ENCODE measurements around the gene TOLLIP. TPM values are rescaled to one million over a fixed set of nuclear protein-coding genes. Genes with fewer than 3 reads are reported as not detected.

Gene TOLLIP
- total RNA-seq, 4 donors from 2014 or later = 53.0 to 106 (median 63.6) TPM

GRCh38 chr11:1234771-1235305 lies 74.6 kb downstream of the TOLLIP start:
- 82% methylated on average over 14 of the region's 23 CpGs; no CpG with 5 or more reads in 1 of the 2 donors for WGBS, 2 donors
- no peaks in the 10 kb centered on the region for H3K9me3 ChIP-seq
- H3K27ac ChIP-seq = no peak overlapping the region
- DNase-seq = no peak
- no peak overlapping the region for H3K4me3 ChIP-seq
- intact Hi-C loops (cut with DNase I) = no loop called here
- no peaks in the 10 kb centered on the region for H3K36me3 ChIP-seq
- H3K27me3 ChIP-seq = peaks cover 0 to 46% (median 0%) of the 10 kb centered on the region in 4 donors
- TF ChIP-seq POLR2A (IDR thresholded peaks at IDR 0.05) (no peak), CTCF (IDR thresholded peaks at IDR 0.05) (no peak)
- peaks cover 0 to 26% (median 0%) of the 10 kb centered on the region in 3 donors for H3K4me1 ChIP-seq

- no peak for DNase-seq
- no peak for TF ChIP-seq CTCF (IDR thresholded peaks at IDR 0.05)
- TF ChIP-seq POLR2A (IDR thresholded peaks at IDR 0.05) = no peak
Observed at GRCh38 chr11:1234054-1234720, 75.2 kb downstream of the TOLLIP start.

GRCh38 chr11:1233351-1234053 lies 75.9 kb downstream of the TOLLIP start:
- H3K4me1 ChIP-seq = peaks cover 0 to 28% (median 0%) of the 10 kb centered on the region in 3 donors
- H3K36me3 ChIP-seq = no peaks in the 10 kb centered on the region
- TF ChIP-seq CTCF (IDR thresholded peaks at IDR 0.05) = peak in 1 of 6 experiments; percentile 9
- TF ChIP-seq POLR2A (IDR thresholded peaks at IDR 0.05) = no peak
- H3K27me3 ChIP-seq = peaks cover 0 to 56% (median 0%) of the 10 kb centered on the region in 4 donors
- DNase-seq = no peak
- intact Hi-C loops (cut with DNase I) = no loop called here
- no peak overlapping the region for H3K4me3 ChIP-seq
- no peaks in the 10 kb centered on the region for H3K9me3 ChIP-seq
- WGBS, 2 donors = no CpG with 5 or more reads among the region's 21 CpGs
- H3K27ac ChIP-seq = peak overlapping the region in 2 of 4 donors; percentile 10 to 21

More at GRCh38 chr11:1234054-1234720, 75.2 kb downstream of the TOLLIP start:
- Histone ChIP-seq H3K27ac (no peak overlapping the region), H3K4me1 (peaks cover 0 to 30% (median 0%) of the 10 kb centered on the region in 3 donors), H3K27me3 (peaks cover 0 to 52% (median 0%) of the 10 kb centered on the region in 4 donors), H3K9me3 (no peaks in the 10 kb centered on the region), H3K4me3 (no peak overlapping the region), H3K36me3 (no peaks in the 10 kb centered on the region)
- intact Hi-C loops (cut with DNase I) = no loop called here
- 78% methylated on average over 4 of the region's 22 CpGs; no CpG with 5 or more reads in 1 of the 2 donors for WGBS, 2 donors

- 30% methylated on average over 9 of the region's 30 CpGs; no CpG with 5 or more reads in 1 of the 2 donors for WGBS, 2 donors
- H3K27me3 ChIP-seq = peaks cover 0 to 62% (median 0%) of the 10 kb centered on the region in 4 donors
- H3K36me3 ChIP-seq = no peaks in the 10 kb centered on the region
- no peak for TF ChIP-seq CTCF (IDR thresholded peaks at IDR 0.05)
- no peak for TF ChIP-seq POLR2A (IDR thresholded peaks at IDR 0.05)
- no peak overlapping the region for H3K27ac ChIP-seq
- DNase-seq = no peak
- intact Hi-C loops (cut with DNase I) = no loop called here
- peaks cover 0 to 26% (median 0%) of the 10 kb centered on the region in 3 donors for H3K4me1 ChIP-seq
- no peak overlapping the region for H3K4me3 ChIP-seq
- H3K9me3 ChIP-seq = no peaks in the 10 kb centered on the region
Observed at GRCh38 chr11:1232883-1233321, 76.5 kb downstream of the TOLLIP start.

Measured in esophagus squamous epithelium (tissue), 5 donors.